Occipital lobe (tissue), 2 donors: ENCODE data around the gene RAP1GDS1. TPM values are rescaled to one million over a fixed set of nuclear protein-coding genes. Genes with fewer than 3 reads are reported as not detected.
"Not testable (repeated sequence)": the region's sequence is repeated elsewhere in the genome, so short reads cannot be mapped to it uniquely, and the experiment has no call there.

Experiments used
- DNase-seq: peaks from one replicate; lab custom pipeline; 2025; lab: John Stamatoyannopoulos, UW
- total RNA-seq: library from RNA; depleted of rRNA; stranded (reverse); fragments of >200 nt; gene quantifications from one replicate; pipeline ENCODE4 v1.2.3, GENCODE V29; 2014

The RAP1GDS1 gene
- total RNA-seq, 1 donor from 2014 or later = 245 TPM

DNA sequence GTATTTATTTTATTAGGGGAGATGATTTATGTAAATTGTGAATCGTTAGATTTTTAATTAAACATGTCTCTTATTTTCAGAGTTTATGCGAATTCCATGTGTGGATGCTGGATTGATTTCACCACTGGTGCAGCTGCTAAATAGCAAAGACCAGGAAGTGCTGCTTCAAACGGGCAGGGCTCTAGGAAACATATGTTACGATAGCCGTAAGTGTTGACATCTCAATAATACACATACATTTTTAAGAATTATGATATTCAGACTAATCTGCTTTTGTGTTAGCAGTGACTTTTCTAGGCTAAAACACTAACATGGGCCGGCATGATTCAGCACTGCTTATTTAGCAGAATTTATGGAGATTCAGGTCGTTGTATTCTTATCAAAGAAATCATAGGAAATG lies 91.2 kb downstream of the RAP1GDS1 start:
- no peak for DNase-seq

DNA sequence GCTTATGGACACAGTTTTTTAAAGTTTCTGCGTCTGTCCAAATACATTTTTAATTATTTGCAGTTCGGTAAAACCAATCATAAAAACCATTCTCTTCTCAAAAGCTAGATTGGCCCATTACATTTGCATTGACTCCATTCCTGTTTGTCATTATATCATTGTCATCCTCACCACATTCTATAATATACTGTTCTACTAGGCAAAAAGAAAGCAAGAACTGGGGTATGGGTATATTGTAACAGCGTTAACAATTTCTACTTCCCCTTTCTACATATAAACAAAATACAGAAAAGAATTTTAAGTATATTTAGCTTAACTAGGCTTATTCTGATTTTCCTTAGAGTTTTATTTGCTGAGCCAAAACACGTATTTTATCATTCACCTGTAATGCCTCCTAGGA lies 91.8 kb downstream of the RAP1GDS1 start:
- DNase-seq = no peak

DNA sequence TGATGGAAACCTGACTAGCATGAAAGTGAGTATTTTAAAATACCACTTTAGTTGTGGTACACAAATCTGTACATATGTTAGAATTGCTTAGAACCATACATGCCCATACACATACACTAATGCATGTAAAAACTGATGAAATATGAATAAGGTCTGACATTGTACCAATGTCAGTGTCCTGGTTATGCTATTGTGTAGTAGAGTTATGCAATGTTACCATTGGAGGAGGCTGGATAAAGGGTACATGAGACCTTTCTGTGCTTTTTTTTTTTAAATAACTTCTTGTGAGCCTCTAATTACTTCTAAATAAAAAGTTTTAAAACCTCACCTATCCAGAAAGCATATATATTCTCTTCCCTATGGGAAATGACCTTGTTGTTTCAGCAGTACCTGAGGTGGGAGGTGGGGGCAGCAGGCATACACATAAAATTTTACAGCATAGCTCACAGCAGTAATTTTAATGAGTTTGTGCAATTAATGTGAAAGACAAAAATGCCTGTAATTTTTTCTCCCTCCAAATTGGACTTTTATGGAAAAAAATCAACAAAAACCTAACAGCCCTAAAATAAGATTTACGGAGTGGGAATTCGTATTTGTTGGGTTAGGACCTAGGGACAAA lies 97.6 kb downstream of the RAP1GDS1 start:
- no peak for DNase-seq

DNA sequence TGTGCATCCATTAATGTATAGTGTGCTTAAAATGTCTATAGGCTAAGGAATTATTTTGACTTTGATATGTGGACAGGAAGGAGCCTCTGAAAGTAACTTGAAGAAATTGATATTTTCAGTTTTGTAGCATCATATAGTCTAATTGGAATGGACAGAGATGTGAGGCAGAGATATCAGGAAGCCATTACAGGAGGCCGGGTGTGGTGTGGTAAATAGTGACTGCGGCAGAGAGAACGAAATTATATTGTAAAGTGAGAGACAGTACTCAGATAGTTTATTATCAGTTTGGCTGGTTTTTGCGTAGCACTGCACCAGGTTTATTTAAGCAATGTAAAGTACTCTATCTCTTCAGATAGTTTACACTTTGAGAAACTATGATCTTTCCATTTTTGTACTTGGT lies 98.5 kb downstream of the RAP1GDS1 start:
- DNase-seq = no peak

DNA sequence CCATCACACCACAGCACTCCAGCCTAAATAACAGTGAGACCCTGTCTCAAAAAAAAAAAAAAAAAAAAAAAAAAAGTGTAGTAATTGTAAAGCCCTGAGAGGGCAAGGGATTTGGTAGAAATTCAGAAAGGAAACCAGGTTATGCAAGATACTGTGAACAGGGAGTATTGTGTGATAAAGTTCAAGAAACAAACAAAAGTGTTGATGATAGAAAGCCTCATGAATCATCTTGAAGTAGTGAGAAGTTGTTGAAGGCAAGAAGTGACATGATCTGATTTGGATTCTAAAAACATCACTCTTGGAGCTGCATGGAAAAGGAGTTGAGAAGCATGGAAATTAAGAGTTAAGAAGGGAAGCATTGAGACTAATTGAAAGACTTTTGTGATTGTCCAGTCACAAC lies 102.2 kb downstream of the RAP1GDS1 start:
- DNase-seq = no peak

DNA sequence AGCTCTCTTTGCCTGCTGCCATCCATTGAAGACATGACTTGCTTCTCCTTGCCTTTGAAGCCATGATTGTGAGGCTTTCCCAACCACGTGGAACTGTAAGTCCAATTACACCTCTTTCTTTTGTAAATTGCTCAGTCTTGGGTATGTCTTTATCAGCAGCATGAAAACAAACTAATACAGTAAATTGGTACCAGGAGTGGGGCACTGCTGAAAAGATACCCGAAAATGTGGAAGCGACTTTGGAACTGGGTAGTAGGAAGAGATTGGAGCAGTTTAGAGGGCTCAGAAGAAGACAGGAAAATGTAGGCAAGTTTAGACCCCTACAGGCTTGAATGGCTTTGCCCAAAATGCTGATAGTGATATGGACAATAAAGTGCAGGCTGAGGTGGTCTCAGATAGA lies 105.1 kb downstream of the RAP1GDS1 start:
- DNase-seq = not testable (repeated sequence)

DNA sequence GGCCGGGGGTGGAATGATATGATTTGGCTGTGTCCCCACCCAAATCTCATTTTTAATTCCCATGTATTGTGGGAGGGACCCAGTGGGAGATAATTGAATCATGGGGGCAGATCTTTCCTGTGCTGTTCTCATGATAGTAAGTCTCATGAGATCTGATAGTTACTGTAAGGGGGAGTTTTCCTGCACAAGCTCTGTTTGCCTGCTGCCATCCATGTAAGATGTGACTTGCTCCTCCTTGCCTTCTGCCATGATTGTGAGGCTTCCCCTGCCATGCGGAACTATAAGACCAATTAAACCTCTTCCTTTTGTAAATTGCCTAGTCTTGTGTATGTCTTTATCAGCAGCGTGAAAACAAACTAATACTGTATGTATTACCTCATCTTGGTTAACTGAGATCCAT lies 106.8 kb downstream of the RAP1GDS1 start:
- DNase-seq = not testable (repeated sequence)

DNA sequence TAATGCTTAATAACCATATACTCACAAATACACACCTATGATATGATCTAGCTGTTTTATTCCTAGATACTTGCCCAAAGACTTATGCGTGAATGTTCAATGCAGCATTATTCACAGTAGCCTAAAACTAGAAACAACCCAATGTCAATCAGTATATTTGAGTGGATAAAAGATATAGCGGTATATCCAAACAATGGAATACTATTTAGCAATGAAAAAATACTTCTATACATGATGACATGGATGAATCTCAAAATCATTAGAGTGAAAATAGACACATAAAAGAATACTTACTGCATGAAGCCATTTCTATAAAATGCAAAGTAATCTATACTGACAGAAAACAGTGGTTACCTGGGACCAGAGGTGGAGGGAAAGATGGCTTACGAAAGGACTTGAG lies 108.1 kb downstream of the RAP1GDS1 start:
- DNase-seq = no peak

DNA sequence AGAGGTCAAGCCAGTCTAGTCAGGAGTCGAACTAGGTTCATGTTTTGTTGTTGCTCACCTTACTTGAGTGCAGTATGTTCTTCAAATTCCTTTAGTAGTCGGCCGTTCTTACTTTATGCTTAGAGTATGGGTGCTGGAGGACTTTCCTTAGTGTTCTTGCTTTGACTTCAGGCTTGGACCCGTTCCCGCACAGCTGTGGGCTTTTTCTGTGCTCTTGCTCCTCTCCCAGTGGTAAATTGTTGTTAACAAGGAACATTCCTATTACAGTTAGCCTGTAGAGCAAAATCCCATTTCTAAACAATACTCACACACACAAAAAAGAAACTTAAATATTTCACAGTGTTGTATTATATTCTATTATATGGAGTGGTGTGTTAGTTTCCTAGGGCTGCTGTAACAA lies 113.5 kb downstream of the RAP1GDS1 start:
- DNase-seq = no peak

DNA sequence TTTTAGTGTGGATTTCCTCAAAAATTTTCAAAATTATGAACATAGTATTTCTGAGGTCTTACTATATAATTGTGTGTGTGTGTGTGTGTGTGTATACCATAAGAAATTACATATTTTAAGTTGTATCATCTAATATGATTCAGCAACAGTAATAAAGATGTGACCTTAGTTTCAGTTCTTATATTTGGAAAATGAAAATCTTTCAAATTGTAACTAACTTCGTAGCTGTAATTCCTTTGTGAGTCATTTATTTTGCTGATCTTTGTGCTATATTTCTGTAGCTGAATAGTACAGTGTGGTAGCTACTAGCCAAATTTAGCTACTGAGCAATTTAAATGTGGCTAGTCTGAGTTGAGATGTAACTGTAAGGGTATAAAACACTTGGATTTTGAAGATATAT lies 116.4 kb downstream of the RAP1GDS1 start:
- no peak for DNase-seq

DNA sequence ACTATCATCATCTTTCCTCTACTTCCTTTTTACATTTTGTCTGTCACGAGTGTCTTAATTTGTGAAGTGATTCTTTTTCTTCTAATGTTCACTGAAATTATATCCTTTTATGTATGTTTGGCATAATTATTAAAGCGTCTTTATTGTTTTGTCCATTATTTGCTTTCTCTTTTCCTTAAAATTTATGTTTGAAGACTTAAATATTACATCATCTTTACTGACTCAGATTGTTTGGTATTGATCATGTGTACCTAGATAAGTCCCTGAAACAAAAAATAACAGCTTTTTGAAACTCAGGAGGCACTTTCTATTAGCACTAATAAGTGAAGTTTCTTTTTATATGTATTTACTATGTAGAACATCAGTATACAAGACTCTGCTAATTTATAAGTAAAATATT lies 120.1 kb downstream of the RAP1GDS1 start:
- DNase-seq = no peak

DNA sequence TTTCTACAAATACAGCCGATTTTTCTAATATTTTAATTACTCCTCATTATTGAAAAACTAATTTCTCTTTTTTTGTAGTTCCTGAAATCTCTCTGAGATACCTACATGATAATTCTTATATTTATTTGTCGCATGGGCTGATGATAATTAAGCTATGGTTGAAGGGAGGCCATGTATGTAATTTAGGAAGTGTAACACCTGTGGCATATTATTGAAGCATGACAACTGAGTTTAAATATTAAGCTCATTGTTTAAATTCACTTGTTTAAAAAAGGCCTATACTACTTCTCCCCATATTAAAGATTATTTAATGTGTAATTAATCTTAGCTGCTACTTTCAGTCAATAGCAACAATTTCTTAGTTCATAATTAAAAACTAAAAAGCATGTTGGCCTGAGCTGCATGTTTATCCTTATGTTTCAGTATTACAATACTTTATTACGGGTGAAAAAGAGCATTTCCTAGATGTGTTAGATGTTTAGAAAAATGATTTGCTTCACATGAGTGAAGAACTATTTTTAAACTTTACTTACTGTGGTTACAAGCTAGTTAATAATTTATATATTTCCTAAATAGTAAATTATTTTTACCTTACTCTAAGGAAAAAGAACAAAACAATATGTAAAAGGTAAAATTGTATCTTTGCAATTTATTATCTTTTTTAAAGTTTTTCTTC lies 122.4 kb downstream of the RAP1GDS1 start:
- no peak for DNase-seq

DNA sequence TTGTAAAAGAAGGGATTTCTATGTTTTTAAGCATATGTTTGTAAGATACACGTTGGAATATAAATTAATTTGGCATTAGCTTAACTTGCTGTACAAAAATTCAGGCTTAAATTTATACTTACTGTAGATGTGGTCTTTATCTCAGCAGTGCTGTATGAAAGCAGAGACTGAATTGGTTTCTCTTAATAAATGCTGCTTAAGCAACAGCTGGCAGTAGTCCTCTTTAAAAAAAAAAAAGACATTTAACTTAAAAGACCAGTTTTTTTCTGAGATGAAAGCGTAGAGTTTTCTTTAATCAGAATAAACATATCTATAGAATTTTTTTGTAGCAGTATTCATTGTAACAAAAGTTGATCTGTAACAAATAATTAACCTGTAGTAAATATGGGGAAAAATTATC lies 124.6 kb downstream of the RAP1GDS1 start:
- no peak for DNase-seq

DNA sequence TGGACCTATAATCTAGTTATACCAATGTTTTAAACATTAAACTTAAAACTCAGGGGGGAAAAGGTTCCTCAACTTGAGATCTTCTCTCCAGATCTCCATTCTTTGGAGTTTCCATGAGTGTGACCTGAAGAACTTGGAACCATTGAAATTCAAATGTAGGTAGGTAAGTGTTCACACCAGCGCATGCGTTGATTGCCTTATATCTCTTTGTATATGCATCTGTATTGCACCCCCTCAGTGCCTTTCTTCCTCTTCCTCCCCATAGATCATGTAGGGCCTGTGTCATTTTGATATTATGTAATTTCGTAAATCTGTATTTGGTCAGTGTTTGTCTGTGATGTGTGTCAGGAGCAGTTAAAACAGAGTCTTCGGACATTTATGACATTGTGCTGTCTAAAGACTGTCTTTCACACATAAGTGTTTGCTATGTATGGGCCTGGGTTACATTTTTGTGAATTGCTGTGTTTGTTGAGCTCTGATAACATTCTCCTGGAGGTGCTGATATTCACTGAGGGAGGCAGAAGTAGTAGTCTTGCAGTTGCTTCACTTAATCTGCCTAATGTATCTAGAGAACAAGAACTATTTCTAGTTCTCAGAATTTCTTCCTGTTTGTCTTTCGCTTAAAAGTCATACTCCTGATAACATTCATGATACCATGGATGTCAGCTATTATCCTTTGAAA lies 126.3 kb downstream of the RAP1GDS1 start:
- no peak for DNase-seq

DNA sequence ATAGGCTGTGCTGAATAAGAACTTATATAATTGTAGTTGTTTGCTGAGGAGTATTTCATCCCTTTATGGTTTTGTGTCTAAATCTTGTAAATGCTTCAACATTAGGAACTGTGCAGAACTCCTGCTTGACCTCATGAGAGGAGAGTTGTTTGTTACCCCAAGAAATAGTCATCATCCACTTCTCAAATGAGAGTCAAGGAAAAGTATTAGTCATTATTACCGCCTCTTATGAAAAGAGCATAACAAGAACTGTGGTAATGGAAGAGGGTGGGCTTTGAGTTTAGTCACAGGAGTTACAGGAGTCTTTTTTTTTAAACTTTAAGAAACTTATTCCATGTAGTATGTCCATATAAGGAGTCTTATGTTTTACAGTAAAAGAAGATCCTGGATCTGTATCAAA lies 132.9 kb downstream of the RAP1GDS1 start:
- DNase-seq = no peak

DNA sequence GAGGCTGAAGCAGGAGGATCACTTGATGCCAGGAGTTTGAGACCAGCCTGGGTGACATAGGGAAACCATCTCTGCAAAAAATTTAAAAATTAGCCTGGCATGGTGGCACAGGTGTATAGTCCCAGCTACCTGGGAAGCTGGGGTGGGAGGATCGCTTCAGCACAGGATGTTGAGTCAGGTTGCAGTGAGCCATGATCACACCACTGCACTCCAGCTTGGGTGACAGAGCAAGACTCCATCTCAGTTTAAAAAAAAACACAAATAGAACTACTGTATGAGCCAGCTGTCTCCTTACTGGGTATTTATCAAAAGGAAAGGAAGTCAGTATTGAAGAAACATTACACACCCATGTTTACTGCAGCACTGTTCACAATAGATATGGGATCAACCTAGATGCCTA lies 138.7 kb downstream of the RAP1GDS1 start:
- no peak for DNase-seq

DNA sequence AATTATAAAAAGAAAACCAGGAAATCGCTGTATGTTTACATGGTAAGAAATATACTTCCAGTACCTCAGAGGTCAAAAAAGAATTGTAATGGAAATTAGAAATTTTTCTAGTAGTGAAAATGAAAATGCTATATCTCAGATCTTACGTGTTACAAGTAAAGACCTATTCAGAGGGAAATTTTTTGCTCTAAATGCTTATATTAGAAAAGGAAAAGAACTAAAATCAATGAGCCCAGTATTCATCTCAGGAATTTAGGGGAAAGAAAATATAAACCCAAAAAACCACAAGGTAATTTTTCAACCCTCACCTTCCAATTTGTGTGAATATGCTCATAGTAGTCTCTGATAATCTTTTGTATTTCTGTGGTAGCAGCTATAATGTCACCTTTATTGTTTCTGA lies 145.6 kb downstream of the RAP1GDS1 start:
- no peak for DNase-seq

DNA sequence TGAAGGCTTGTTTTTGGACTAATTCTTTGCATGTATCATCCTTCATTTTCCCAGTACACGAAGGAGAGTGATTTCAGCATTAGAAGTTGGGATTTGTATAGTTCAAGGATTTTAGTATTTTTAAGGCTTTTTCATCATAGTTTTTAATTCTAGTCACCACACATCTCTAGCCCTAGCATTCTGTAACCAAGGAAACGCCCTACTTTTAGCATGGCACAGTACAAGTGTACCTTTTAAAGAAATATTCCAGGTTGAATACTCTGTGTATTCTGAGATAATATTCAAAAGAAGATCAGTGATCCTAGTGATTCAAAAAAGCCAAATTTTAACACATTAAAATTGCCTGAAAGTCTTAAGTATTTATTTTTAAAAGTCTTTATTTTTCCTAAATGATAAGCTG lies 150.5 kb downstream of the RAP1GDS1 start:
- no peak for DNase-seq

DNA sequence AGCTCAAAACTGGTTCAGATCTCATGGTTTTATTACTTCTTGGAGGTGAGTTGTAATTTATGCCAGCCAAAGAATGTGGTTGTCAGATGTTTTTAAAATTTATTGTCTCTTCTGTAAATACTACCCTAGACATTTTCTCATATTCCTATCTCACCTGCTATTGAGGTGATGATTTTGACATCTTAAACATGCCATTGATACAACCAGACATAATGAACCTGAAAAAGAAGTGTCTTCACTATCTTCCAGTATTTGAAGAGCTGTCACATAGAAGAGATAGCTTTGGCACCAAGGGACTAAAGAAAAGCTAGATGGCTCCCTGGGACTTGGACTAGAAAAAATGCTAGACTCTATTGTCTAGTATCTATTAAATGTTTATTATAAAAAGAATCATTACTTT lies 155.7 kb downstream of the RAP1GDS1 start:
- no peak for DNase-seq

DNA sequence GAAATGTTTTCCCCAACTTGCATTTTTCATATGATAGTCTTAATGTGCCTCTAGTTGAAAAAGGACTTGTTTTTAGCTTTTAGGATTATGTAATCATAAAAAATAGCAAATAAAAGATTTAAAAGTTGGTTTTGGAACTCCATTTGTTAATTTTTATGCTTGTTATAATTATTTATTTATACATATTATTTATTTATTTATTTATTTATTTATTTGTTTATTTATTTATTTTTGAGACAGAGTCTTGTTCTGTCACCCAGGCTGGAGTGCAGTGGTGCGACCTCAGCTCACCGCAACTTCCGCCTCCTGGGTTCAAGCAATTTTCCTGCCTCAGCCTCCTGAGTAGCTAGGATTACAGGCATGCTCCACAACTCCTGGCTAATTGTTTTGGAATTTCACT lies 159.0 kb downstream of the RAP1GDS1 start:
- not testable (repeated sequence) for DNase-seq

DNA sequence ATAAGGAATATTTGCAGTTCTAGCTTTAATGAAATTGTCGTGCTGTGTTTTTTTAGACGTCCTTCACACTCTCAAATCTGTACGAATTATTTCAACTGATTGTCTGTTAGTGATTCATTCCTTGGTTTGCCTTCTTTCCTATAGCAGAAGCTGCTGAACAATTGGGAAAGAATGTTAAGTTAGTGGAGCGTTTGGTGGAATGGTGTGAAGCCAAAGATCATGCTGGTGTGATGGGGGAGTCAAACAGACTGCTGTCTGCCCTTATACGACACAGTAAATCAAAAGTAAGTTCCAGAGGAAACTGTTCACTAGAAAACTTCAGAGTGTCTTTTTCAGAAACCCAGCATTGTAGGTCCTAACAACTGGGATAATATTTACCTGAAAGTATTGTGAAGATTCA lies 159.9 kb downstream of the RAP1GDS1 start:
- no peak for DNase-seq

DNA sequence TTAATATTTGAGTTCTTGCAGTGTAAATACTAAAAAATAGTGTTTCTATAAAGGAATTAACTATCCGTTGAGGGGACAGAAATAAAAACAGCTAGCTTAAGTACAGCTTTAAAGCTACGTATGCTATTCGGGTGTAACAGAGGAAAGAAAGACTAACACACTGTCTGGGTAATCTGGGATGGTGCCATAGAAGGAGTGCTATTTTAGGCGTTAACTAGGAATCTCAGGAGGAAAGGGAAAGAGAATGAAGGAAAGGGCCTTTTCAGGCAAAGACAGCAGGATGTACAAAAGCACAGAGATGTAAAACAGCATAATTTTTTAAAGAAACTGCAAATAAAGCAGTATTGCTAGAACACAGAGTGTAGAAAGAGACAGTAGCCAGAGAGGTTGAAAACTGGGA lies 161.8 kb downstream of the RAP1GDS1 start:
- DNase-seq = no peak
